GM19023 (cell line): ENCODE results near the gene PDE1A.

Source experiments
- ATAC-seq: cut with Tn5 transposase; IDR thresholded peaks from one replicate; pipeline ENCODE4 v1.9.1; 2021; ENCODE audit warnings: mild to moderate bottlenecking, moderate library complexity; ENCODE audit not compliant: unreplicated experiment

Gene PDE1A

GRCh38 chr2:182359027-182359989, 67.5 kb downstream of the PDE1A start:
- no peak for ATAC-seq

- ATAC-seq, result no peak
Observed at GRCh38 chr2:182358601-182359000, 68.2 kb downstream of the PDE1A start.

DNA sequence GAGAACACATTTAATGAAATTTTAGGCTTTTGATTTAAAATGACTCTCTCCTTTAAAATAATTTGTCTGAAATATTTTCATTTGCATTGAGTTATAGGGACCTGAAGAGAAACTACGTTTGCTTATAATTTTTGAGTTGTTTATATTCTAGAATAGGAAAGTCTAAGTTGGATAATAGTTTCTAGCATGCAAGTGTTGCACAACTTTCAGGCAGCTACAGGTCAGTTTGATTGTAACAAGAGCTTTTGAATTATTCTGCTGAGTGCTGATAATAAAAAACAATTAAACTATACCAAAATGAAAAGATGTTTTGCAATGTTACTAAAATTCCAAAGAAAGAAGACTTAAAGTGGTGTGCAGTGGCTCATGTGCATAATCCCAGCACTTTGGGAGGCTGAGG, 71.0 kb downstream of the PDE1A start:
- no peak for ATAC-seq

DNA sequence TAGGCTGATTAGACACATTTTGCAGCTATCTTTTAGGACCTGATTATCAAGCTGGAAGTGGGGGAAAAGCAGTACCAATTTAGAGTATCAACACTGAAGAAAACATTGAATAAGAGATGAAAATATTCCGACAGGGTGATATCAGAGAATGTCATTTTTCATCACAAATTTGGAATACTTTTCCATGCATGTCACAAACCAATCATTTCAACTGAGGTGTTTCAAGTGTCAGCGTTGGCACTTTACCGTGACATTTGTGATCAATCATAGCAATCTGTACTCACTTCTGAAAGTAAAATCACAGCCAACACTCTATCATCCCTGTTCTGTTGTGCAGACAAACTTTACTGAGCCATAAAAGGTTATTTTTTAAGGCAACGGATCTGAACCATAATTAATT, 75.4 kb downstream of the PDE1A start:
- no peak for ATAC-seq

- no peak for ATAC-seq
Observed at GRCh38 chr2:182349268-182349667, 77.6 kb downstream of the PDE1A start.

GRCh38 chr2:182345384-182345783, 81.5 kb downstream of the PDE1A start:
- no peak for ATAC-seq

GRCh38 chr2:182330451-182331305, 96.2 kb downstream of the PDE1A start:
- no peak for ATAC-seq

DNA sequence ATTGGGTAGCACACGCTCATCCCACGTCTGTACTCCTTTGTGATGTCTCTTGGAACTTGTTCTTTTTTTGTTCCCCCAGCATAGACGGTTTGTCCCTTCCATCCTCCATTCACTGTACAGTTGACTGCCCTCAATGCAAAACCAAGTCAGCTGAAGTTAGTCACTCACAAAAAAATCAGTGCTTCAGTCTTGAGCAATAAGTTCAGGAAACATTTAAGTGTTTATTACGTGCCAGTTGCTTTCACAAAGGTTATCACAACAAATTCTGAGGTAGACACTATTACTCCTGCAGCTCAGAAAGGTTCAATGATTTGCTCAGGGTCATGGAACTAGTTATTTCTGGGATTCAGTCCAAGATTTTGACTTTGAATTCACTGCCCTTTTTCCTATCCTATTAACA, 102.2 kb downstream of the PDE1A start:
- ATAC-seq, result no peak

- no peak for ATAC-seq
Observed at GRCh38 chr2:182321096-182321495, 105.7 kb downstream of the PDE1A start.

GRCh38 chr2:182319556-182320505, 107.0 kb downstream of the PDE1A start:
- ATAC-seq, result no peak

- no peak for ATAC-seq
Observed at GRCh38 chr2:182318466-182319220, 108.2 kb downstream of the PDE1A start.

GRCh38 chr2:182316950-182317349, 109.9 kb downstream of the PDE1A start:
- no peak for ATAC-seq

DNA sequence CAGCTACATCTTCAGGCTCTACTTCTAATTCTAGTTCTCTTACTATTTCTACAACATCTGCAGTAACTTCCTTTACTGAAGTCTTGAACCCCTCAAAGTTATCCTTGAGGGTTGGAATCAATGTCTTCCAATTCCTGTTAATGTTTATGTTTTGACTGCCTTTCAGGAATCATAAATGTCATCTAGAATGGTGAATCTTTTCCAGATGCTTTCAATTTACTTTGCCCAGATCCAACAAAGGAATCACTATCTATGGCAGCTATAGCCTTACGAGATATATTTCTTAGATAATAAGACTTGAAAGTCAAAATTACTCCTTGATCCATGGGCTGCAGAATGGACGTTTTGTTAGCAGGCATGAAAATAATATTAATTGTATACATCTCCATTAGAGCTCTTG, 123.9 kb downstream of the PDE1A start:
- no peak for ATAC-seq

DNA sequence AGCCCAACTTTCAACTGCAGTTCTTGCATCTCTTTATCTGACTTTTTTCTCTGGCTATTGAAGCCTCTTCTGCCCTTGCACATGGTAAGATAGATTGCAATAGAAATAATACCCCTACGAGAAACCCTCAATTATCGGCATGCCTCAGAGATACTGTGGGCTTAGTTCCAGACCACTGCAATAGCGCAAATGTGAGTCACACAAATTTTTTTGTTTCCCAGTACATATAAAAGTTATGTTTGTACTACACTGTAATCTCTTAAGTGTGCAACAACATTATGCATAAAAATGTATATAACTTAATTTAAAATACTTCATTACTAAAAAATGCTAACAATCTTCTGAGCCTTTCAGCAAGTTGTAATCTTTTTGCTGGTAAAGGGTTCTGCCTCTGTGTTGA, 124.7 kb downstream of the PDE1A start:
- no peak for ATAC-seq

GRCh38 chr2:182301093-182301492, 125.7 kb downstream of the PDE1A start:
- ATAC-seq, result no peak

DNA sequence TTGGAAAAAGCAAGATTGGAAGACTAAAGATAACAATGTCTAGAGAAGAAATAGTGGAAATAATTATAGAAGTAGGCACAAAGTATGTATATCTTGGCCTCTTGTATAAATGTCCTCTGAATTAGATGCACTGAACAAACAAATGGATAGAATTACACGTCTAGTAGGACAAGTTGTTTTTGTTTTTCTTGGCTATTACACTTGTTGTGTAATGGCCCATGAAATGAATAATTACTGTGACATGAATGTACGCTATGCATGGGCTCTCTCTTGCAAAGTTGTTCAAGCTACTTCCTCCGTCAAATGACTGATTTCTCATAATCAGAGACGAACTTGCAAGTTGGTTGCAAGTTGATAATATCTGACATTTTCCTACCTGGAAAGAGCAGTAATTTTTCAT, 126.2 kb downstream of the PDE1A start:
- no peak for ATAC-seq

GRCh38 chr2:182299632-182300031, 127.2 kb downstream of the PDE1A start:
- no peak for ATAC-seq

DNA sequence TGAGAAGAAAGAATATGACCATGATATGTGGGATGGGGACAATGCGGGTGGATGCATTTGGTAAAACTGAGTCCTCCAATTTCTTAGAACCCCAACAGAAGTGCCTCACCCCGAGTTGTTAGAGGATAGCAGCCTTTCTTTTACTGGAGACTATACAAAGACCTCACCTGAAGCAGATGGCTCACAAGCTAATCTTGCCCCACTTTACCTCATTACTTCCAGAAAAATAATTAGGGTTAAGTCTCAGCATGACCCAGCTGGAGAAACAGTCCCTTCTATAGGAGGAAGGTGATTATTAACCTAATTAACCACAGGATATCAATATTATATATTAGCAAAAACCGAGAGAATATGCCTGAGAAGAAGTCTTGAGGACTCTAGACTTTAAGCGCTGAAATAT, 128.4 kb downstream of the PDE1A start:
- ATAC-seq, result no peak

DNA sequence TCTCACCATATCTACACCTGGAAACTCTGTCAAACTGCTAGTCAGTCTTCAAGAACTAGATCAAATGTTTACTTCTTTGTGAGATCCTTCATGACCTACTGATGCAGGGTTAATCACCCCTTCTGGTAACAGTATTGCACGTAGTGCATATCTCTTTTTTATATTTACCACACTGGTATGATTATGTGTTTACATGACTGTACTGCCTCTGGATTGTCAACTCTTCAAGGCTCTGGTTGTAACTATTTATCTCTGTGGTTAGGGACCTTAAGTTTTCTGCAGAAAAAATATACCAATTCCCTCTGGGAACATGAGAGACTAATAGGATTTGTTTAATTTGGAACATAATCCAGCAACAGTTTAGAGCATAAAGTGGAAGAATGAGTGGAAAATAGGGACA, 135.5 kb downstream of the PDE1A start:
- ATAC-seq, result no peak

DNA sequence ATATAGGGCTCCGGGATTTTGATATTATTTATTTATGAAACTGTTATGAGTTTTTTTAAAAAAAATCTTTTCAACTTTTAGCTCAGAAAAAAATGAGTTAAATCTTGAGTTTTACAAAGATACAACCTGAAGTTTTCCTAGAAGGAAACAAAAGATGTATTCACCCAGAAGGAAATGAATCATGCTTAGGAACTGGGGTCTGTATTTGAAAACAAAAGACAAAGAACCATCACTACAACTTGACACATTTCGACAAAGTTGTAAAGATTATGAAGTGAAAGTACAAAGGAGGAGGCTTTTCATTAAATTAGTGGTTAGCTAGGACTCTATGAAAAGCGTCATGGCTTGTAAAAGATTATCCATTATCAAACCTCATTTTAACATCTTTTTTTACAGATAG, 143.3 kb downstream of the PDE1A start:
- no peak for ATAC-seq
